Stomach (tissue), 4 donors: ENCODE measurements around the gene KLHDC8B.

Experiments used
- POLR2A ChIP-seq, 4 donors: fragments of 450-650 bp; IDR thresholded peaks; one replicate each; pipeline ENCODE4 v1.6.1; 2016; ENCODE audit warnings: antibody characterized with exemption in 4 of 4, control low read depth in 2 of 4, mild to moderate bottlenecking in 1 of 4, moderate library complexity in 1 of 4
- POLR2AphosphoS5 ChIP-seq, 3 donors: sonication (generic); formaldehyde crosslinking; IDR thresholded peaks; one replicate each; pipeline ENCODE4 v1.6.1; 2016; ENCODE audit warnings: antibody characterized with exemption in 3 of 3

DNA sequence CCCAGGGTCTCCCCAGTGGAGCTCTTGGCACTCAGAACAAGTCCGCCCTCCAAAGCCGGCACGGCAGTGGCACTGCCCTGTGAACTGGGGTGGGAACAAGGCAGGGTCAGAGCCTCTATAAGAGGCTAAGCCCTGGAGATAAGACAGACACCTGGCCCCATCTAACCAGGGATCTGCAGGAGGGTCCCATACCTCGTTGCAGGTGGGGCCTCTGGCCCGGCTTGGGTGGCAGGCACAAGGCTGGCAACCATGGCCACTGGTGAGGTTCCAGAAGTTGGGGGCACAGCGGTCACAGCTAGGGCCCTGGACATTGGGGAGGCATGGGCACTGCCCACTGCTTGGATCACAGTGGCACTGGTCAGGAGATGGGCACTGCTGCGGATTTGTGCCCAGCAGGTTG is 47.2 kb upstream of the KLHDC8B start:
- TF ChIP-seq POLR2AphosphoS5 (IDR thresholded peaks at IDR 0.05): no peak
- no peak for TF ChIP-seq POLR2A (IDR thresholded peaks at IDR 0.05)
